Effector CD4-positive, alpha-beta T cell (primary cell): ENCODE measurements around the gene NGB.

Experiments used
- DNase-seq: peaks from one replicate; pipeline ENCODE4 v3.0.0-alpha.2; 2020

Gene NGB

GRCh38 chr14:77225892-77226557 is 45.0 kb downstream of the NGB start:
- DNase-seq, result no peak

- DNase-seq, result no peak
Measured at GRCh38 chr14:77225254-77225653, 45.8 kb downstream of the NGB start.

- DNase-seq, result no peak
Measured at GRCh38 chr14:77224212-77224611, 46.8 kb downstream of the NGB start.

DNA sequence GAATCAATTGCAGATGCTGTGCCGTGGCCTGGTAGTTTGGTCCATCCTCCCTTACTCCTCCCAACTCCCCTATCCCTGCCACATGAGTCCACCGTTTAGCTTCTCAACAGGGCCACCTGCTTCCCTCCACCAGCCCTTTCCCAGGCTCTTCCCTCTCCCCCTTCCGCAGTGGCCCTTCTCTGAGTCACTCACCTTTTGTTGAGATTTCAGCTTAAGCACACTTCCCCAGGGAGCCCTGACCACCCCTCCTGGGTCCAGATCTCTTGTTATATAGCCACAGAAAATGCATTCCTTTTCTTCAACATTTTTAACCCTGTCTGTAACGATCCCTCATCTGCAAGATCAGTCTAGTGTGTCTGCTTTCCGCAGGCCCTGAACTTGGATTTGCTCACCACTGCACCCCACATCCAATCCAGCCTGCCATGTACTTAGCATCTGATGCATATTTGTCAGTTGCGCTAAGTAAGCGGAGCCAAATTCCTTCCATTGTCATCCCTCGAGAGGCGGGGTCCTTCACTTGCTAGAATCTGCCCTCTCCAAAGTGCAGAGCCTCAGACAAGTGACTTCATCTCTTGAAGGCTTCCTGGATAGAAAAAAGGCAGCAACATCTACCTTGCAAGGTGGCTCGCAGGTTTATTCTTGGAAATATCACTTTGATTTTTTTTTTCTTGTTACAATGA is 48.3 kb downstream of the NGB start:
- no peak for DNase-seq

- no peak for DNase-seq
Measured at GRCh38 chr14:77221241-77221871, 49.6 kb downstream of the NGB start.

DNA sequence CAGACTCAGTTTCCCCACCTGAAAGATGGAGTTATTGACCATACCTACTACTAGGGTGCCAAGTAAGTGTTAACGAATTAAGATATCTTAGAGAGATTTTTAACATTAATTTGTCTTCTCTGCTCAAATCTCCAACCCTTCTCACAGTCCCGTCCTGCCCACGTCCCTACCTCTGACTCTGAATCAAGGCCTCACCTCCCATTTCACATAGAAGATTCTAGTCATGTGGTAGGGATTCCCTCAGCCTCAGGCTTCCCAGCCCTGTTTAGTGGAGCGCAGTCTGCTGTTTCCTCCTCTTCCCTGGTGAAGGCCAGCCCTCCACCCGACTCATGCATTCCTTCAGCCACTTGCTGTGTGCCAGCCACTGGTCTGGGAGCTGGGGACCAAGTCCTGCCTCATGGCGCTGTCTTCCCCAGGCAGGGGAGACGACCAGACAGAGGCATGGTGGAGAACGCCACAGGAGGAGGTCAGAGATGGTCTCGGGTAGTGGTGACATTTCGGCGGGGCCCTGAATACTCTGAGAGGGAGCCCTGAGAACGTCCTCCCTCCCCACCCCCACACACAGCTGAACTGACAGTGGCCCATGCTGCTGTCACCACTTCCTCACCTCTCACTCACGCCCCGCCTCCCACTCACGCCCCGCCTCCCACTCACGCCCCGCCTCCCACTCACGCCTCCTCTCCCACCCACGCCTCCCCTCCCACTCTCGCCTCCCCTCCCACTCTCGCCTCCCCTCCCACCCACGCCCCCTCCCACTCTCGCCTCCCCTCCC is 50.6 kb downstream of the NGB start:
- DNase-seq, result no peak

DNA sequence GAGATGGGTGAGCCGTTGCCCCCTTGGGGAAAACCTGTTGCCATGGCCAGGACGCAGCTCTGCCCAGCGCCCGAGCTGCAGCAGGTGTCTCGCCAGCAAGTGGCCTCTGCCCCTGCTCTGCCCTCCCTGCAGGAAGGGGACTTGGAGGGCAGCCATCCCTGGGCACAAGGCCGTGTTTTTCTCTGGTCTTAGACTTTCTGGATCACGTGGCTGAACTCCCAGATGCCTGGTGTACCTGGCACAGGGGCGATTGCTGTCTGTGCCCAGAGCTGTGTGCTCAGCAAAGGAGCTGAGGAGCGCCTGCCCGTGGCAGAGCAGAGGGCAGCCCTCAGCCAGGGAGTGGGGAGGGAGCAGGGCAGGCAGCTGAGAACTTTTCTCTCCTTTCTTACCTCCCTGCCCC is 51.4 kb downstream of the NGB start:
- DNase-seq, result no peak

- no peak for DNase-seq
Measured at GRCh38 chr14:77217551-77217950, 53.5 kb downstream of the NGB start.
